GM12878 (cell line): ENCODE measurements around the gene FFAR2. TPM values are rescaled to one million over a fixed set of nuclear protein-coding genes. Genes with fewer than 3 reads are reported as not detected.

Experiments
- BACH1 ChIP-seq: fragments of 450-650 bp; IDR thresholded peaks from 2 replicates; pipeline ENCODE4 v1.6.1; 2017; ENCODE audit warnings: mild to moderate bottlenecking, borderline replicate concordance
- BCL3 ChIP-seq: IDR thresholded peaks from 2 replicates; pipeline ENCODE4 v1.6.1; 2011; ENCODE audit warnings: borderline replicate concordance, low read depth, mild to moderate bottlenecking, moderate library complexity, low read length; ENCODE audit not compliant: insufficient read depth, poor library complexity, severe bottlenecking
- CBX5 ChIP-seq: sonication (generic); IDR thresholded peaks from 2 replicates; pipeline ENCODE4 v1.6.1; 2016; ENCODE audit warnings: low read depth, moderate library complexity, mild to moderate bottlenecking, inconsistent platforms
- CHD1 ChIP-seq: IDR thresholded peaks from 2 replicates; pipeline ENCODE4 v1.6.1; 2012; ENCODE audit warnings: low read depth, low read length, improper control_type of control experiment
- CHD4 ChIP-seq: fragments of 200-600 bp; sonication (generic); IDR thresholded peaks from 2 replicates; pipeline ENCODE4 v1.6.1; 2016; ENCODE audit warnings: mild to moderate bottlenecking
- E2F8 ChIP-seq: fragments of 450-650 bp; IDR thresholded peaks from 2 replicates; pipeline ENCODE4 v1.6.1; 2018; ENCODE audit warnings: mild to moderate bottlenecking, low read depth, moderate library complexity; ENCODE audit not compliant: partially characterized antibody
- EP300 ChIP-seq, 2 experiments: fragments of 150-350 bp in 1 of 2; IDR thresholded peaks; 2 replicates each; pipeline ENCODE4 v1.6.1; 2011 to 2012; ENCODE audit warnings: low read depth in 2 of 2, low read length in 2 of 2, borderline replicate concordance in 1 of 2, improper control_type of control experiment in 1 of 2, inconsistent platforms in 1 of 2; ENCODE audit not compliant: control insufficient read depth in 1 of 2
- FOS ChIP-seq: IDR thresholded peaks from 3 replicates; pipeline ENCODE4 v1.6.1; 2011; ENCODE audit warnings: borderline replicate concordance; ENCODE audit not compliant: insufficient read length; ENCODE audit errors: extremely low read depth
- HDAC6 ChIP-seq: fragments of 200-600 bp; sonication (generic); IDR thresholded peaks from one replicate; pipeline ENCODE4 v1.8.0; 2017; ENCODE audit warnings: antibody characterized with exemption; ENCODE audit not compliant: unreplicated experiment
- KDM1A ChIP-seq: fragments of 200-600 bp; sonication (generic); IDR thresholded peaks from 2 replicates; pipeline ENCODE4 v1.6.1; 2016; ENCODE audit warnings: borderline replicate concordance
- KLF5 ChIP-seq: fragments of 450-650 bp; IDR thresholded peaks from 2 replicates; pipeline ENCODE4 v1.6.1; 2014; ENCODE audit warnings: mild to moderate bottlenecking; ENCODE audit not compliant: partially characterized antibody
- NBN ChIP-seq: fragments of 450-650 bp; IDR thresholded peaks from 2 replicates; pipeline ENCODE4 v1.6.1; 2016
- NR2C1 ChIP-seq: fragments of 450-650 bp; IDR thresholded peaks from 2 replicates; pipeline ENCODE4 v1.6.1; 2017; ENCODE audit warnings: antibody characterized with exemption, mild to moderate bottlenecking, moderate library complexity
- NR2F1 ChIP-seq: fragments of 450-650 bp; conservative IDR thresholded peaks from 2 replicates; pipeline ENCODE4 v1.6.1; 2017; ENCODE audit warnings: mild to moderate bottlenecking
- RAD51 ChIP-seq: fragments of 450-650 bp; IDR thresholded peaks from 2 replicates; pipeline ENCODE4 v1.6.1; 2016; ENCODE audit warnings: moderate library complexity, mild to moderate bottlenecking, inconsistent platforms
- RCOR1 ChIP-seq: conservative IDR thresholded peaks from 2 replicates; pipeline ENCODE4 v1.6.1; 2012; ENCODE audit warnings: low read depth, low read length, improper control_type of control experiment
- RELA ChIP-seq: fragments of 450-650 bp; IDR thresholded peaks from 2 replicates; pipeline ENCODE4 v1.8.0; 2014; ENCODE audit warnings: borderline replicate concordance; ENCODE audit not compliant: partially characterized antibody
- REST ChIP-seq: IDR thresholded peaks from 2 replicates; pipeline ENCODE4 v1.6.1; 2012; ENCODE audit warnings: mild to moderate bottlenecking, low read depth, low read length
- SIX5 ChIP-seq: IDR thresholded peaks from 2 replicates; pipeline ENCODE4 v1.6.1; 2011; ENCODE audit warnings: mild to moderate bottlenecking, low read depth, low read length, moderate library complexity; ENCODE audit not compliant: severe bottlenecking
- TCF3 ChIP-seq: IDR thresholded peaks from 2 replicates; pipeline ENCODE4 v1.6.1; 2012; ENCODE audit warnings: low read depth, mild to moderate bottlenecking, low read length, borderline replicate concordance; ENCODE audit not compliant: insufficient read depth
- YBX1 ChIP-seq: fragments of 450-650 bp; IDR thresholded peaks from 2 replicates; pipeline ENCODE4 v1.6.1; 2016; ENCODE audit warnings: antibody characterized with exemption
- YY1 ChIP-seq: IDR thresholded peaks from 2 replicates; pipeline ENCODE4 v1.6.1; 2011; ENCODE audit warnings: low read depth, mild to moderate bottlenecking, low read length
- polyA plus RNA-seq, 11 experiments: library from polyadenylated mRNA; depleted of rRNA in 4 of 11; unstranded in 6 of 11; stranded (reverse) in 5 of 11; fragments of >200 nt; fragmentation: Nextera tagmentation in 4 of 11; fragmentation: Illumina TruSeq in 1 of 11; extraction: Ambion mirVana in 4 of 11; extraction: Trizol in 1 of 11; gene quantifications; 1 replicate in 1 of 11; 2 replicates in 10 of 11; pipeline versions ENCODE4 v1.2.1 to v1.2.3, GENCODE V29; 2011 to 2016; ENCODE audit warnings: inconsistent platforms in 2 of 11, missing spikeins in 2 of 11, low read depth in 1 of 11
- total RNA-seq, 4 experiments: library from RNA; depleted of rRNA in 3 of 4; stranded (reverse); fragments of >200 nt in 3 of 4; fragmentation: Illumina TruSeq in 1 of 4; extraction: Trizol in 1 of 4; gene quantifications; 2 replicates each; pipeline versions ENCODE4 v1.2.1 to v1.2.3, GENCODE V29; 2013 to 2021

FFAR2 gene
- total and polyA plus RNA-seq, 10 of the 15 experiments (the other 5 are each of a cell fraction or from before 2014, with no cell fraction given) = 0.05 to 4.0 (median 2.1) TPM

GRCh38 chr19:35436477-35437405 is 11.3 kb upstream of the FFAR2 start (continued):
- TF ChIP-seq REST = no peak
- no peak for TF ChIP-seq HDAC6
- no peak for TF ChIP-seq CHD4
- no peak for TF ChIP-seq E2F8
- TF ChIP-seq YBX1 = no peak
- no peak for TF ChIP-seq NR2C1
- no peak for TF ChIP-seq RCOR1
- TF ChIP-seq RELA = no peak
- no peak for TF ChIP-seq CBX5
- TF ChIP-seq NBN = no peak
- TF ChIP-seq TCF3 = no peak
- no peak for TF ChIP-seq SIX5
- no peak for TF ChIP-seq BCL3
- no peak for TF ChIP-seq FOS
- no peak for TF ChIP-seq EP300 (IDR thresholded peaks at IDR 0.05; ENCODE audit: borderline replicate concordance in 1 of 2, control insufficient read depth in 1 of 2, low read depth in 2 of 2, low read length in 2 of 2)
- no peak for TF ChIP-seq KLF5
- TF ChIP-seq RAD51 = no peak
- TF ChIP-seq KDM1A = no peak
- no peak for TF ChIP-seq CHD1
- TF ChIP-seq NR2F1 = no peak
- peak; percentile 67 for TF ChIP-seq YY1
- TF ChIP-seq BACH1 = no peak
